ENCODE measurements around the gene MT1M.

DNA sequence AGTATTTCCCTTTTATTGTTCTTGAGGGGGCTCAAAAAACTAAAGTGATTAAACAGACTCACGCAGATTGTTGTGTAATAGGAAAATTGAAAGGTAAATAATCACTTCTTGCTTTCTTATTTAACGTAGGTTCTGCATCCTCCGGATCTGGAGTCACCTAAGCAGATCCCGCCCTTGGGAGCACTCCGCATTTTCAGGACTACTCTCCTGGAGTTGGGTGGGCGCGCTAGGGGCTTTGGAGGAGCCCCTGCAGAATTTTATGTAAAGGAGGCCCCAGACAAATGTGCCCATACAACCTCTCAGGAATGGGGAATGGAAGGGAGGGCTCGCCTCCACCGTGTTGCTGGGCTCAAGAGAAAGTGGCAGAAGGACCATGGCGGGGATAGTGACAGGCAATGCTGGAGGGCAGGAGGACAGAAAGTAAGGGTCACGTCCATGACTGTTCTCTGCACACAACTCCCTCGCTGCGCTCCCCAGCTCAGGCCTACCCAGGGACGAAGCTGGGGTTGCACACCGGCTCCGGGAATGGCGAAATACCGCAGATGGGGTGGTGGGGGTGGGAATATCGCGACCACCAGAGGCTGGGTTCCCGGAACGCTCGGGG lies 15.7 kb upstream of the MT1M start:
- no peak for TF ChIP-seq CTCF (conservative IDR thresholded peaks at IDR 0.05; ENCODE audit: low read length)
- TF ChIP-seq EZH2phosphoT487 (IDR thresholded peaks at IDR 0.05; ENCODE audit: borderline replicate concordance, low read depth, low read length), result no peak

Data from OCI-LY7 (cell line).